Adrenal gland (tissue), 19 donors: ENCODE results near the gene ARHGAP44. TPM values are rescaled to one million over a fixed set of nuclear protein-coding genes. Genes with fewer than 3 reads are reported as not detected.

Experiments used
- DNase-seq, 7 donors: peaks; one replicate each; pipeline ENCODE4 v3.0.0-alpha.2; 2019 to 2020
- H3K27ac ChIP-seq, 5 donors: fragments of 200-600 bp; sonication (generic) in 4 of 5; 1 replicate in 3 of 5; 2 replicates in 2 of 5; pipeline versions ENCODE4 v1.5.1 to v1.8.0; 2016 to 2020; ENCODE audit warnings: mild to moderate bottlenecking in 1 of 5
- H3K27me3 ChIP-seq: fragments of 200-600 bp; 2 replicates; pipeline ENCODE4 v1.8.0; 2021
- H3K36me3 ChIP-seq, 2 donors: fragments of 200-600 bp; replicated peaks in 1 of 2; 1 replicate in 1 of 2; 2 replicates in 1 of 2; pipeline versions ENCODE4 v1.5.1 to v1.8.0; 2018 to 2022
- H3K4me1 ChIP-seq, 2 donors: fragments of 200-600 bp; replicated peaks in 1 of 2; 1 replicate in 1 of 2; 2 replicates in 1 of 2; pipeline versions ENCODE4 v1.5.1 to v1.8.0; 2018 to 2021
- H3K4me3 ChIP-seq, 4 donors: fragments of 200-600 bp; sonication (generic) in 3 of 4; one replicate each; pipeline ENCODE4 v1.5.1; 2016 to 2018
- H3K9me3 ChIP-seq, 3 donors: fragments of 200-600 bp; sonication (generic) in 1 of 3; replicated peaks in 1 of 3; 1 replicate in 2 of 3; 2 replicates in 1 of 3; pipeline versions ENCODE4 v1.5.1 to v1.8.0; 2016 to 2021
- POLR2A ChIP-seq, 2 donors: fragments of 450-650 bp; IDR thresholded peaks; one replicate each; pipeline ENCODE4 v1.6.1; 2017; ENCODE audit warnings: antibody characterized with exemption in 2 of 2, mild to moderate bottlenecking in 2 of 2, moderate library complexity in 1 of 2
- WGBS, 4 donors: extraction: QIAGEN DNeasy Blood & Tissue Kit in 2 of 4; methylation state at CpG; one replicate each; pipeline versions ENCODE4 v1.1.5 to v1.1.7; 2013 to 2017; 5-methylcytosine and 5-hydroxymethylcytosine counted together
- intact Hi-C, 2 donors: fragments of 100-400 bp; cut with DNase I; formaldehyde crosslinking; loops; one replicate each; pipeline versions ENCODE4 v1.14.1 to v1.15.0; 2022 to 2023
- long read RNA-seq, 10 donors: library from polyadenylated mRNA in 3 of 10; unstranded in 2 of 10; stranded (forward) in 1 of 10; transcript quantifications; one replicate each; pipeline ENCODE4 v2.0.0 and lab custom pipeline, GENCODE V29; 2021 to 2026
- polyA plus RNA-seq, 3 donors: library from polyadenylated mRNA; stranded (reverse); fragments of 200-250 nt in 2 of 3; fragments of 350-450 nt in 1 of 3; fragmentation: Illumina TruSeq in 1 of 3; extraction: RNeasy Lipid Tissue Mini Kit (QIAGEN cat#74804) in 1 of 3; gene quantifications; one replicate each; pipeline ENCODE4 v1.2.3, GENCODE V29; 2013 to 2014
- total RNA-seq, 9 donors: library from RNA; depleted of rRNA in 4 of 9; stranded (reverse); fragments of >200 nt in 4 of 9; fragments of 120-200 nt in 1 of 9; fragmentation: NEBNext Ultra II Directional in 1 of 9; extraction: Animal tissue kit (Norgen Biotek cat#: 25700) in 1 of 9; gene quantifications; one replicate each; pipeline versions ENCODE4 v1.1.0 to v1.2.4, GENCODE V29; 2013 to 2023
- TF ChIP-seq, protein P1 (sequence below), 6 experiments: fragments of 450-650 bp in 4 of 6; fragments of 200-600 bp in 2 of 6; sonication (generic) in 1 of 6; IDR thresholded peaks; 1 replicate in 5 of 6; 2 replicates in 1 of 6; pipeline versions ENCODE4 v1.5.1 to v1.8.0; 2016 to 2021; ENCODE audit warnings: antibody characterized with exemption in 6 of 6, mild to moderate bottlenecking in 2 of 6, moderate library complexity in 1 of 6
- donor health status: healthy with polysubstance abuse.
- donor health status: Bipolar disorder and iron deficiency.
- donor health status: DM: yes; HTN: yes; CAD: no.
- donor health status: DM: no; HTN: no; CAD: no.
- donor health status: DM: no; HTN: no; CAD: no.
- donor health status: DM: yes; HTN: yes; CAD: no.

ARHGAP44 gene
- total RNA-seq (10 to 100 TPM in 1 of 9 donors, 1 to 10 TPM in 8; 1.1 to 45.2 (median 3.8) TPM), polyA plus RNA-seq (1 to 10 TPM; 1.7 to 2.8 (median 2.0) TPM)
- long read RNA-seq, donor 1, full-length matches to known transcripts: 1 of 1 reads
- long read RNA-seq, donor 1, partial matches to known transcripts: 0 of 1 reads
- long read RNA-seq, donor 1, other reads (novel, unspliced or antisense): 0 of 1 reads
- long read RNA-seq, donor 2, partial matches to known transcripts: 7 of 16 reads
- long read RNA-seq, donor 2, other reads (novel, unspliced or antisense): 9 of 16 reads
- long read RNA-seq, donor 3: 0 reads
- long read RNA-seq, donor 4: 0 reads
- long read RNA-seq, donor 5, partial matches to known transcripts: 0 of 3 reads
- long read RNA-seq, donor 5, other reads (novel, unspliced or antisense): 3 of 3 reads
- long read RNA-seq, donor 6, partial matches to known transcripts: 0 of 2 reads
- long read RNA-seq, donor 6, other reads (novel, unspliced or antisense): 2 of 2 reads
- long read RNA-seq, donor 7, full-length matches to known transcripts: 1 of 13 reads
- long read RNA-seq, donor 7, partial matches to known transcripts: 12 of 13 reads
- long read RNA-seq, donor 7, other reads (novel, unspliced or antisense): 0 of 13 reads
- long read RNA-seq, donor 8, full-length matches to known transcripts: 2 of 2 reads
- long read RNA-seq, donor 8, partial matches to known transcripts: 0 of 2 reads
- long read RNA-seq, donor 8, other reads (novel, unspliced or antisense): 0 of 2 reads
- long read RNA-seq, donor 9, partial matches to known transcripts: 23 of 23 reads
- long read RNA-seq, donor 9, other reads (novel, unspliced or antisense): 0 of 23 reads
- long read RNA-seq, donor 10, full-length matches to known transcripts: 1 of 1 reads
- long read RNA-seq, donor 10, partial matches to known transcripts: 0 of 1 reads
- long read RNA-seq, donor 10, other reads (novel, unspliced or antisense): 0 of 1 reads

DNA sequence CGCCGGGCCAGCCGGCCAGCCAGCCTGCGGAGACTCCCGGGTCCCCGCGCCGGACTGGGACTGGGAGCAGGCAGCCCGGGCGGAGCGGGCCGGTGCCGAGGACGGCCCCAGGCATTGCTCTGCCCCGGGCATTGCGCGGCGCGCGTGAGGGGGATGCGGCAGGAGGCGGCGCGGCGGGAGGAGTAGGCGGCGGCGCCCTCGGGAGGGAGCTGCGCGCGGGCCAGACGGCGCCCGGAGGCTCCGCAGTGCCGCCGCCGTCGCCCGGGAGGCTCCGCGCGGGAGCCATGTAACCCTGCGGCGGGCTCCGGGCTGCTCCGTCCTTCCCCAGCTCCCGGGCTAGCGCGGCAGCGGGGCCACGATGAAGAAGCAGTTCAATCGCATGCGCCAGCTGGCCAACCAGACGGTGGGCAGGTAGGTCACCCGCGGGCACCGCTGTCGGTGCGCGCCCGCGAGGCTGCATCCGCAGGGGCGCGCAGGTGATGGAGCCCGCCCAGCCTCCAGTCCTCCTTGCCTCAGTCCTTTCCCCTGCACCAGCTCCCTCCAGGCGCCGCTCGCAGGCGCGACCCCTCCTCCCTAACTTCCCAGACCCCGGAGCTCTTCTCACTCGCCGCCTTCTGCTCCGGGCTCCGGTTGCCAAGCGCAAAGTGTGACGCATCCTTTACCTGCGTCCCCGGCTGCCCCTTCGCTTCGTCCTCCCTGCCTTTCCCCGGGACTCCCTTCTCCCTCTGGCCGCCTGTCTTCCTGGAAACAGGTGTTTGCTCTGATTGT, at the start of gene ARHGAP44:
ARHGAP44 (plus strand) TSS at position 18 of the 768 bp plus-strand sequence; CDS start at position 359, 341 bp downstream.
- TF ChIP-seq, protein P1, sequence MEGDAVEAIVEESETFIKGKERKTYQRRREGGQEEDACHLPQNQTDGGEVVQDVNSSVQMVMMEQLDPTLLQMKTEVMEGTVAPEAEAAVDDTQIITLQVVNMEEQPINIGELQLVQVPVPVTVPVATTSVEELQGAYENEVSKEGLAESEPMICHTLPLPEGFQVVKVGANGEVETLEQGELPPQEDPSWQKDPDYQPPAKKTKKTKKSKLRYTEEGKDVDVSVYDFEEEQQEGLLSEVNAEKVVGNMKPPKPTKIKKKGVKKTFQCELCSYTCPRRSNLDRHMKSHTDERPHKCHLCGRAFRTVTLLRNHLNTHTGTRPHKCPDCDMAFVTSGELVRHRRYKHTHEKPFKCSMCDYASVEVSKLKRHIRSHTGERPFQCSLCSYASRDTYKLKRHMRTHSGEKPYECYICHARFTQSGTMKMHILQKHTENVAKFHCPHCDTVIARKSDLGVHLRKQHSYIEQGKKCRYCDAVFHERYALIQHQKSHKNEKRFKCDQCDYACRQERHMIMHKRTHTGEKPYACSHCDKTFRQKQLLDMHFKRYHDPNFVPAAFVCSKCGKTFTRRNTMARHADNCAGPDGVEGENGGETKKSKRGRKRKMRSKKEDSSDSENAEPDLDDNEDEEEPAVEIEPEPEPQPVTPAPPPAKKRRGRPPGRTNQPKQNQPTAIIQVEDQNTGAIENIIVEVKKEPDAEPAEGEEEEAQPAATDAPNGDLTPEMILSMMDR (IDR thresholded peaks at IDR 0.05): no peak
- TF ChIP-seq POLR2A (IDR thresholded peaks at IDR 0.05): peak in 1 of 2 donors; percentile 43
- peak in 4 of 7 donors; percentile 38 to 58 (median 39) for DNase-seq
- H3K4me3 ChIP-seq: peak within 1 kb of the TSS in 2 of 4 donors; percentile 23 to 64
- intact Hi-C loops: no loop called here
- H3K36me3 ChIP-seq: no peaks in the 10 kb centered on the region
- peak within 1 kb of the TSS in 2 of 5 donors; percentile 34 to 42 for H3K27ac ChIP-seq
- 1% methylated on average over 30 to 86 of the region's 86 CpGs for WGBS, 4 donors
- no peaks in the 10 kb centered on the region for H3K4me1 ChIP-seq
- H3K27me3 ChIP-seq: peaks cover 10% of the 10 kb centered on the region
- H3K9me3 ChIP-seq: no peaks in the 10 kb centered on the region

DNA sequence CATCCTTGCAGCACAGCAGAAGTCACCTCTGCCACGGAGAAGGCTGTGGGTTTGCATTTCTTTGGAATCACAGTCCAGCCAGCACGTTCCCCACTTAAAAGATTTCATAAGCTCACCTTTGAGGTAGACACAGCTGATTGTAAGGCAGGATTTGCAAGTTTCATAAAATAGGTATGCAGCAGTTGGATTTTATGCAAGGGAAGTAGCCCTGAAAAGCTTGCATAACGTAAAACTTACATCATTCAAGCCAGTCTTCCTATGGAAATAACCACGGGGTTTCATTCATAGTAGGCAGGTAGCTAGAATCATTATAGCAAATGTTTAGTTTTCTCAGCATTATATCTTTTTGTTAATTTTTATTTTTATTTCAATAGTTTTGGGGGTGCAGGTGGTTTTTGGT, 49.8 kb upstream of the ARHGAP44 start:
- no peaks in the 10 kb centered on the region for H3K36me3 ChIP-seq
- 58 to 73% (median 67%) methylated on average over 4 of the region's 4 CpGs for WGBS, 4 donors

DNA sequence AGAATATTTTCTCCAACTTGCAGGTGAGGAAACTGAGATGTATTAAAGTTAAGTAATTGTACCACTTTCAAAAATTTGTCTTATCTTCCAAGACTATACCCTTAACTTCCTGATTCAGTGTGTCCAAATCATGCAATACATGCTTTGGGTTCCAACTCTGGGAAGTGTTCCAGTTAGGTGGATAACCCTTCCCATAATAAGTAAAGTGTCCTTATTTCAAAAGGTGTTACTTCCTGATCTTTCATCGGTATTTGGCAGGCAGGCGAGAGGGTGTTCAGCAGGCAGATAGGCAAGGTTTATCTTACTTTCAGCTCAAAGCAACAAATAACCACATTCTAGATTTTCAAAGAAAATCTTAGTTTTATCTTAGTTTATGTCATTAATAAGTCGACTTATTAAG, 46.3 kb upstream of the ARHGAP44 start:
- H3K36me3 ChIP-seq: no peaks in the 10 kb centered on the region
- no peak overlapping the region for H3K4me3 ChIP-seq
- no peak for TF ChIP-seq POLR2A (IDR thresholded peaks at IDR 0.05)
- intact Hi-C loops: loop anchor here in 1 of 2 donors (5.0 kb wide), 1 partner anchor 566 kb away; no protein-coding TSS in a partner anchor
- no peaks in the 10 kb centered on the region for H3K27me3 ChIP-seq
- WGBS, 4 donors: 70 to 79% (median 74%) methylated on average over 3 of the region's 3 CpGs
- H3K4me1 ChIP-seq: no peaks in the 10 kb centered on the region
- no peaks in the 10 kb centered on the region for H3K9me3 ChIP-seq
- H3K27ac ChIP-seq: no peak overlapping the region
- DNase-seq: no peak

More for the DNA sequence above, 49.8 kb upstream of the ARHGAP44 start:
- H3K4me1 ChIP-seq: no peaks in the 10 kb centered on the region
- no peak for DNase-seq
- intact Hi-C loops: no loop called here
- no peak overlapping the region for H3K4me3 ChIP-seq
- H3K27me3 ChIP-seq: no peaks in the 10 kb centered on the region
- no peaks in the 10 kb centered on the region for H3K9me3 ChIP-seq
- H3K27ac ChIP-seq: no peak overlapping the region
- TF ChIP-seq, protein P1 (IDR thresholded peaks at IDR 0.05): no peak
- TF ChIP-seq POLR2A (IDR thresholded peaks at IDR 0.05): no peak

DNA sequence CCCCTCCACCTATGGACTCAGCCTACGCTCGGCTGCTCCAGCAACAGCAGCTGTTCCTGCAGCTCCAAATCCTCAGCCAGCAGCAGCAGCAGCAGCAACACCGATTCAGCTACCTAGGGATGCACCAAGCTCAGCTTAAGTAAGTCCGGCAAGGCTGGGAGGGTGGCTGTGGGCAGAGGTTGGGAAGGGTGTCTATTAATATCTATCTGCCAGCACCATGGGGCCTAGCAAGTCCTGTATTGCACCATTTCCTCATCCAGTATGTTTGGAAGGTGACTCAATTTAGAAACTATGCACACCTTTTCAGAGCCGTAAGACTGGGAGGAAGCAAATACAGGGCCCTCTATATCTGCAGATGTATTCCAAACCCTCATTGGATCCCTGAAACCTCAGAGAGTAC, 45.0 kb upstream of the ARHGAP44 start:
- no peaks in the 10 kb centered on the region for H3K9me3 ChIP-seq
- H3K36me3 ChIP-seq: no peaks in the 10 kb centered on the region
- H3K27me3 ChIP-seq: no peaks in the 10 kb centered on the region
- WGBS, 4 donors: 65 to 89% (median 84%) methylated on average over 2 to 5 of the region's 5 CpGs
- no peak overlapping the region for H3K27ac ChIP-seq
- no peak for TF ChIP-seq POLR2A (IDR thresholded peaks at IDR 0.05)
- TF ChIP-seq, protein P1 (IDR thresholded peaks at IDR 0.05): no peak
- H3K4me3 ChIP-seq: no peak overlapping the region
- no peaks in the 10 kb centered on the region for H3K4me1 ChIP-seq
- DNase-seq: no peak
- intact Hi-C loops: loop anchor here in 1 of 2 donors (5.0 kb wide), 1 partner anchor 567 kb away; no protein-coding TSS in a partner anchor
